Activated CD4-positive, alpha-beta T cell treated with anti-CD3 and anti-CD28 coated beads for 36 hours (primary cell): ENCODE measurements around the gene PLPPR1. TPM values are rescaled to one million over a fixed set of nuclear protein-coding genes. Genes with fewer than 3 reads are reported as not detected.

Source experiments
- ATAC-seq: fragments of 200-7000 bp; cut with Tn5 transposase; one replicate; pipeline ENCODE4 v1.10.0; 2021; ENCODE audit warnings: mild to moderate bottlenecking, moderate library complexity
- CTCF ChIA-PET: fragments of 350-600 bp; sonication (Branson Sonifier 250); formaldehyde crosslinking; loops from one replicate; lab custom pipeline; 2021; ENCODE audit warnings: antibody characterized with exemption; lab: Charles Lee
- POLR2A ChIA-PET: fragments of 350-600 bp; sonication (Branson Sonifier 250); formaldehyde crosslinking; loops from one replicate; lab custom pipeline; 2021; ENCODE audit warnings: antibody characterized with exemption, inconsistent platforms; lab: Charles Lee
- DNase-seq: peaks from one replicate; pipeline ENCODE4 v3.0.0-alpha.2; 2020
- H3K27ac Mint-ChIP-seq: one replicate; pipeline ENCODE4 v1.8.0; 2021; ENCODE audit warnings: mixed read lengths
- H3K27me3 Mint-ChIP-seq: one replicate; pipeline ENCODE4 v1.8.0; 2021; ENCODE audit warnings: mixed read lengths
- H3K36me3 Mint-ChIP-seq: one replicate; pipeline ENCODE4 v1.8.0; 2021; ENCODE audit warnings: low read depth, mixed read lengths
- H3K4me1 Mint-ChIP-seq: one replicate; pipeline ENCODE4 v1.8.0; 2021; ENCODE audit warnings: mixed read lengths
- H3K4me3 Mint-ChIP-seq: one replicate; pipeline ENCODE4 v1.8.0; 2021; ENCODE audit warnings: mild to moderate bottlenecking, moderate library complexity, mixed read lengths
- H3K9me3 Mint-ChIP-seq: one replicate; pipeline ENCODE4 v1.8.0; 2021; ENCODE audit warnings: low read depth, mixed read lengths
- intact Hi-C, 2 experiments: fragments of 100-400 bp; cut with DNase I in 1 of 2; cut with micrococcal nuclease in 1 of 2; formaldehyde crosslinking; loops; one replicate each; pipeline versions ENCODE4 v1.14.2 to v1.15.1; 2022 to 2024; cut with DNase I, micrococcal nuclease
- total RNA-seq, 2 experiments: library from RNA; stranded (reverse); gene quantifications; one replicate each; pipeline ENCODE4 v1.2.3, GENCODE V29; 2021

The PLPPR1 gene
- total RNA-seq, 2 experiments from 2014 or later, result not detected

DNA sequence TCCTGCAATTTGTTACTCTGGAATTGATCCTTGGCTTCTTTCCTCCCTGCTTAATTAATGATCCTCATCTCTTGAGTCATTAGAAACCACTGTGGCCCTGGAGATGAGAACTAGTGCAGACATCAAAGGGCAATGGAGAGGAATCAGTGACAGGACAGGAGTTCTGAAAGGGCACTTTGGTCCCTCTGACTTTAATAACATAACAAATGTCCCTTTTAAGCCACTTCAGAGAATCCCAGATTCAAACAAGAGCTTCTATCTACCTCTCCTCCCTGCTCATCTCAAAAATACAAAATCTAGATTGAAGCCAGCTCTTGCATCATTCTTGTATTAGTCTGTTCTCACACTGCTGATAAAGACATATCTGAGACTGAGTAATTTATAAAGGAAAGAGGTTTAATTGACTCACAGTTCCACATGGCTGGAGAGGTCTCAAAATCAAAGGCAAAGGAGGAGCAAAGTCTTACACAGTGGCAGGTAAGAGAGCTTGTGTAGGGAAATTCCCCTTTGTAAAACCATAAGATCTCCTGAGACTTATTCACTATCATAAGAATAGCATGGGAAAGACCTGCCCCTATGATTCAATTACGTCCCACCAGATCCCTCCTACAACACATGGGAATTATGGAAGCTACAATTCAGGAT lies 139.1 kb downstream of the PLPPR1 start:
- ATAC-seq, result peak; percentile 30
- POLR2A ChIA-PET, result no interaction called here
- CTCF ChIA-PET, result interaction anchor here (0.6 to 1.3 kb wide), 2 partner anchors 11 to 70 kb away, joined by 3 to 4 read pairs; no protein-coding TSS in a partner anchor
- Mint-ChIP-seq H3K27ac (no peak overlapping the region), H3K27me3 (peaks cover under 1% of the 10 kb centered on the region), H3K9me3 (no peaks in the 10 kb centered on the region), H3K36me3 (no peaks in the 10 kb centered on the region), H3K4me1 (no peaks in the 10 kb centered on the region), H3K4me3 (no peak overlapping the region)
- intact Hi-C loops, result no loop called here
- no peak for DNase-seq

DNA sequence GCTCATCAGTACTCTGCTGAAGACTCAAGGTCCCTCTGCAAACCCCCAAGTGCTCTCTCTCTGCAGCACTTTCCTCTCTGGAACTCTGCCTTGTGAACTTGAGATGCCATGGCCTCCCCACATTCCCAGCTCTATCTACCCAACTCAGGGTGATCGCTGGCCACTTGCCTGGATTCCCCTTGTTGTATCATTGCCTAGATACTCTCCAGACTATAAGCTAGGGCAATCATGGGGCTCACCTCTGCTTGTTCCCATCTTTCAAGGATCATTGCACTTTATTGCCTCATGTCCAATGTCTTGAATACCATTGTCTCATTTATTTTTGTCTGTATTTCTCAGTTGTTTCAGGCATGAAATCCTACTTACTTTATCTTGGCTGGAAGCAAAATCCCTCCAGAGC lies 144.1 kb downstream of the PLPPR1 start:
- H3K9me3 Mint-ChIP-seq, result peaks cover 2% of the 10 kb centered on the region
- DNase-seq, result no peak

DNA sequence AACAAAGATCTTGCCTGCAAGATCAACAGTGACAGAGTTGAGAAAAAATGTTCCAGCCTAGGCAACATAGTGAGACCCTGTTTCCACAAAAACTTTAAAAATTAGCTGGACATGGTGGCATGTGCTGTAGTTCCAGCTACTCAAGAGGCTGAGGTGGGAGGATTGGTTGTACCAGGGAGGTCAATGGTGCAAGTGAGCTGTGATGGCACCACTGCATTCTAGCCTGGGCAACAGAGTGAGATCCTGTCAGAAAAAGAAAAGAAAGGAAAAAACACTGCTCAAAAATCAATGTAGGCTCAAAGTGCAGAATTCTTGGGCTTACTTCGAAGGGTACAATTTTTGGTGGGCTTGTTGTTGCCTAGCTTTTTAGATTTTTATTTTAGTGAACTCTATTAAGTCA lies 145.4 kb downstream of the PLPPR1 start:
- POLR2A ChIA-PET, result no interaction called here
- H3K36me3 Mint-ChIP-seq, result no peaks in the 10 kb centered on the region
- H3K27me3 Mint-ChIP-seq, result peaks cover 8% of the 10 kb centered on the region
- H3K9me3 Mint-ChIP-seq, result peaks cover 2% of the 10 kb centered on the region
- intact Hi-C loops, result no loop called here
- no peak overlapping the region for H3K4me3 Mint-ChIP-seq
- ATAC-seq (no peak), DNase-seq (no peak)
- H3K4me1 Mint-ChIP-seq, result no peaks in the 10 kb centered on the region
- CTCF ChIA-PET, result no interaction called here
- no peak overlapping the region for H3K27ac Mint-ChIP-seq

More for the DNA sequence above, 144.1 kb downstream of the PLPPR1 start:
- Mint-ChIP-seq H3K4me1 (no peaks in the 10 kb centered on the region), H3K27me3 (peaks cover 8% of the 10 kb centered on the region), H3K36me3 (no peaks in the 10 kb centered on the region), H3K4me3 (no peak overlapping the region), H3K27ac (no peak overlapping the region)
- CTCF ChIA-PET, result no interaction called here
- POLR2A ChIA-PET, result no interaction called here
- no peak for ATAC-seq
- intact Hi-C loops, result no loop called here

DNA sequence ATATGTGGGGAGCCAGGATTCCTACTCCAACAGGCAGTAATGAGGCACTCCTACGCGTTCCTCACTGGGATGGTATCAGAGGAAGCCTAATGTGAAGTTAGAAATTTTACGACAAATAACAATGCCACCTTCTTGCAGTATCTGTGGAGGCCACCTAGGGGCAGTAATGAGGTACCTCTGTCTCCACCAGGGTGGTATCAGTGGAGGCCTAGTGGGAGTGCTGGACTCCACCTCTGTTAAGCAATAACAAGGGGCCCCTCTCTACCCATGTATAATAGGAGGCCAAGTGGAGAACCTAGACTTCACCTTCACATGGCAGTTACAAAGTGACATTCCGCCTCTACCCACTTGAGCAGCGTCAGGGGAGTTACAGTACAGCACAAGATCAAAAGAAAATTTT lies 147.9 kb downstream of the PLPPR1 start:
- CTCF ChIA-PET, result no interaction called here
- Mint-ChIP-seq H3K9me3 (peaks cover 6% of the 10 kb centered on the region), H3K4me1 (no peaks in the 10 kb centered on the region), H3K36me3 (no peaks in the 10 kb centered on the region), H3K27me3 (peaks cover 8% of the 10 kb centered on the region), H3K4me3 (no peak overlapping the region), H3K27ac (no peak overlapping the region)
- ATAC-seq (no peak), DNase-seq (no peak)
- intact Hi-C loops, result loop anchor here in 1 of 2 experiments (5.0 kb wide), 1 partner anchor 136 kb away; no protein-coding TSS in a partner anchor
- POLR2A ChIA-PET, result no interaction called here

DNA sequence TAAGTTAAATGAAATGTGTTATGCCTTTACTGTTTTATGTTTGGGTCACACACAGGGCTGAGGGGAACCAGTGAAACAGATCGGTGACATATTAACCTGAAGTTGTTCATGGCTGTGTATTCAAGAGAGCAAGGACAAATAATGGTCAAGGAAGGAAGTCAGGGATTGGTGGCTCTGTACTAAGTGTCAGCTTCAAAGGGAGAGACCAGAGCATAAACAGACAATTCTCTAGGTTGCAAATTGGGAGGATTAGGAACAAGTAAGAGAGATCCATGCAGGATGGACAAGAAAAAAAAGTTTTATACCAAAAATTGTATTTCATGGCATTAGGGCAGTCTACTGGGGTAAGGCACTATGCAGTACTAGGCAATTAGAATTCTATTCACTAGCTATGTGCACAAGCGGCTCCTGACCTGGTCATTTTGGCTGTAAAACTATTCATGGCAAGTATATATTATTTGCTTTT lies 156.3 kb downstream of the PLPPR1 start:
- intact Hi-C loops, result no loop called here
- H3K4me3 Mint-ChIP-seq, result no peak overlapping the region
- H3K27me3 Mint-ChIP-seq, result no peaks in the 10 kb centered on the region
- CTCF ChIA-PET, result interaction anchor here (0.7 kb wide), 1 partner anchor 13 kb away, joined by 3 read pairs; no protein-coding TSS in a partner anchor
- POLR2A ChIA-PET, result no interaction called here
- no peaks in the 10 kb centered on the region for H3K36me3 Mint-ChIP-seq
- no peak for DNase-seq
- H3K9me3 Mint-ChIP-seq, result peaks cover 3% of the 10 kb centered on the region
- no peak overlapping the region for H3K27ac Mint-ChIP-seq
- no peaks in the 10 kb centered on the region for H3K4me1 Mint-ChIP-seq
- ATAC-seq, result no peak

DNA sequence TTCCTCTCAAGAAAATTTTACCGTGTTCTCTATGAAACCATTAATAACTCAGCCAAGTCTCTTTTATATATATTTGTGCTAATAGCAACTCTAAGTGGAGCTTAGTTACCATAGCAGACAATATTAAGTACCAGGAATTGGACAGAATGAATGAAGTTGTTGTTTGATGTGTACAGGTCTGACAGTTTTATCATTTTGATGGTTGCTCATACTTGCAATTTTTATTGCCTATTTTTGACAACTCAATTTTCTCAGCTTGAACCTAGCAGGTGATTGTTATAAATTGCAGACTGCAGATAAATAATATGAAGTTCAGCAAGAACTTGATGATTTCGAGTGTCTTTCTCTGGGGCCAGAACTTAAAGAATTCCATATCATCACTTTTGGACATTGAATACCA lies 163.2 kb downstream of the PLPPR1 start:
- Mint-ChIP-seq H3K4me1 (no peaks in the 10 kb centered on the region), H3K9me3 (no peaks in the 10 kb centered on the region), H3K36me3 (no peaks in the 10 kb centered on the region), H3K27me3 (peaks cover 8% of the 10 kb centered on the region), H3K27ac (no peak overlapping the region), H3K4me3 (no peak overlapping the region)
- intact Hi-C loops, result loop anchor here in 1 of 2 experiments (10.0 kb wide), 1 partner anchor 53 kb away; no protein-coding TSS in a partner anchor
- ChIA-PET CTCF (no interaction called here), POLR2A (no interaction called here)
- no peak for ATAC-seq
- no peak for DNase-seq

DNA sequence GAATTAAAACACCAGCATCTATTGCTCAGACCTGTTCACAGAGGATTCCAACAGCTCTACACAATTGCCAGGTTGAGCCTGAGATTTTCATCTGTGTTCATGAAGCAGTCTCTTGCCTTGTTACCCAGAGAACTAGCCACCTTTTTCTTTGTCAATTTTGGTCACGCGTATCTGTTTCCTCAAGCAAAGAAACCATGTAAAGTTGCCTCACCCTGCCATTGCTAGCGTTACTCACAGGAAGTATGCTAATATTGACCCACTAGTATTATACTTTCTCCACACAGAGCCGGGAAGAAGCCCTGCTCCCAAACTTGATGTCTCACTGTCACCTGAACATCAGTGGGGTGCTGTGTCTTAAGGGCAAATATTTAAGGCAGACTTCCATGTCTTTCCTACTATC lies 168.5 kb downstream of the PLPPR1 start:
- no peaks in the 10 kb centered on the region for H3K36me3 Mint-ChIP-seq
- intact Hi-C loops, result loop anchor here in 1 of 2 experiments (10.0 kb wide), 1 partner anchor 48 kb away; no protein-coding TSS in a partner anchor
- ChIA-PET POLR2A (no interaction called here), CTCF (no interaction called here)
- ATAC-seq (no peak), DNase-seq (no peak)
- H3K27ac Mint-ChIP-seq, result no peak overlapping the region
- H3K4me1 Mint-ChIP-seq, result no peaks in the 10 kb centered on the region
- H3K27me3 Mint-ChIP-seq, result no peaks in the 10 kb centered on the region
- H3K4me3 Mint-ChIP-seq, result no peak overlapping the region
- no peaks in the 10 kb centered on the region for H3K9me3 Mint-ChIP-seq

DNA sequence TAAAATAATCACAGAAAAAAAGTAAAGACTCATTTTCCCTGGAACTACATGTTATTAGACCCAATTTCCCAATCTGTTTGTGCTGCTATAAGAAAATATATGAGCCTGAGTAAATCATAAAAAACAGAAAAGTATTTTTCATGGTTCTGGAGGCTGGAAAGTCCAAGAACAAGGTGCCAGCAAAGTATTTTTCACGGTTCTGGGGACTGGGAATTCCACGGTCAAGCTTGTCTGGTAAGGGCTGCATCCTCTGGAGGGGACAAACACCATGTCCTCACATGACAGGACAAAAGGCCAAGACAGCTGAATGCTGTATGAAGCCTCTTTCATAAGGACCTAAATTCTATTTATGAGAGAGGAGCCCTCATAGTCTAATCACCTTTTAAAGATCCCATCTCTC lies 172.3 kb downstream of the PLPPR1 start:
- CTCF ChIA-PET, result no interaction called here
- intact Hi-C loops, result no loop called here

DNA sequence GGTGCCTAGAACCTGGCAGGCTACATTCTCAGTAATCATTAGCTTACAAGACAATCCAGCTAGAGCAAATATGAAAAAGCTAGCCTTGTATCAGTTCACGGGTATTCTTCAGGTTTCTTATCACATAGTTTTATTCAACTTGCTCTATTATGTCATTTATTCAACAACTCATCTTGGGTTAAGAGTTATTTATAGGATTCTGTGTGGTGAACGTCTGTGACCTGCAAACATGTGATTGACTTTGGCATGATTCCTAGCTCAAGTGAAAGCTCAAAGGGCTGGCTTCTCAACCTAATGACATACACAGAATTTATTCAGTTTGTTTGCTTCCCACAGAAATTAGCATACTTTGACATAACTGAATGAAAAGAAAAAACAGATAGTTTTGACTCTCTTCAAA lies 173.1 kb downstream of the PLPPR1 start:
- Mint-ChIP-seq H3K9me3 (no peaks in the 10 kb centered on the region), H3K36me3 (no peaks in the 10 kb centered on the region), H3K4me3 (no peak overlapping the region), H3K27ac (no peak overlapping the region), H3K4me1 (no peaks in the 10 kb centered on the region), H3K27me3 (no peaks in the 10 kb centered on the region)
- ChIA-PET POLR2A (no interaction called here), CTCF (no interaction called here)
- no peak for ATAC-seq
- DNase-seq, result no peak
- intact Hi-C loops, result no loop called here

More for the DNA sequence above, 172.3 kb downstream of the PLPPR1 start:
- ATAC-seq, result no peak
- DNase-seq, result no peak
- Mint-ChIP-seq H3K9me3 (no peaks in the 10 kb centered on the region), H3K36me3 (no peaks in the 10 kb centered on the region), H3K27ac (no peak overlapping the region), H3K27me3 (no peaks in the 10 kb centered on the region), H3K4me3 (no peak overlapping the region), H3K4me1 (no peaks in the 10 kb centered on the region)
- POLR2A ChIA-PET, result no interaction called here

DNA sequence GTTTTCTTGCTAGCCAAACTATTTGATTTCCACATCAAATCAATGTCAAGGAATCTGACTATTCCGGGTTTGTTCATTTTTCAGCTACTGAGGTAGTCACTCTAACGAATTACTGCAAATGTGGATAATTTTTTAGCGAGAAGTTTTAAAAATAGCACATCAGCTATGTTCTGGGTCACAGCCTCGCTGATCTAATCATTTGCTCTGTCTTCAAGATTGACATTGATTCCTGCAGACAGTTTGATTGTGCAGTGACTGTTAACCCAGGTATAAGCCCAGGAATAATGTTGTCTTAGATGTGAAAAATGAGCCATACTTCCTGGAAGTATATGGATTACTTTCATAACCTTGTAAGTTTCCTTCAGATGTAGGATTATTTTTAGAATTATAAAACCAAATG lies 181.1 kb downstream of the PLPPR1 start:
- Mint-ChIP-seq H3K27ac (no peak overlapping the region), H3K27me3 (no peaks in the 10 kb centered on the region), H3K4me3 (no peak overlapping the region), H3K4me1 (no peaks in the 10 kb centered on the region), H3K36me3 (no peaks in the 10 kb centered on the region), H3K9me3 (no peaks in the 10 kb centered on the region)
- intact Hi-C loops, result no loop called here
- no peak for DNase-seq
- no peak for ATAC-seq
- CTCF ChIA-PET, result no interaction called here
- POLR2A ChIA-PET, result interaction anchor here (0.5 kb wide), 1 partner anchor 548 kb away, joined by 7 read pairs; no protein-coding TSS in a partner anchor

DNA sequence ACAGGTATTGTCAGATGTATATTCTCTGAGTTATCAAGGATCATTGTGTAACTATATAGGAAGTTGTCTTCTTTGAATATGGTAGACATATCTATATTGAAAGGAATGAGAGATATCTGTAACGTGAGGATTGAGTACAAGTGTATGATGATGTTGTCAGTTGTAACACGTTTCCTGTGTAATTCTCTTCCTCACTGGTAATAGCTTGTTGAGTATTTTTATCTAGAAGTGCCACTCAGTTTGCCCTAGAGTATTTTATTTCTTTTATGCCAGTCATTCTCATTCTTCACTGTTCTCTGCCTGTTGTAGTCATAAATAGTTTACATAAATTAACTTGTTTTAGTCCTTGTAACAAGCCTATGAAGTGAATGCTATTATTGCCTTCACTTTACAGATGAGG lies 184.1 kb downstream of the PLPPR1 start:
- no peak for ATAC-seq
- CTCF ChIA-PET, result no interaction called here

DNA sequence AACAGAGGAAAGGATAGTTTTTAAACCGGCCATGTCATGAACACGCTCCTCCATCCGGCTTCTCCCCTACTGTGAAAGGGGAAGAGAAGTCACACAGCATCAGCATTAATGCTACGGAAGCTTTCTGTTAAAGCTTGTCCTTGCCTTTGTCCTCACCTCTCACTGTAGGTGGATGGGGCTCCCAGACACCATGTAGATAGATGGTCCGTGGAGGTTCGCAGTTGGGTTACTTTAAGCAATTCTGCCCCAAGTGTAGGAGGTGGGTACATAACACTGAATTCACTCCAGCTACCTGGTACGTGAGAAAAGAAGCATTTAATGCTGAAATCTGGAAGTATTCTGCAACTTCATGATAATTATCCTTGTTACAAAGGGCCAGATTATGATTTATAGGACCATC lies 190.5 kb downstream of the PLPPR1 start:
- ATAC-seq (no peak), DNase-seq (no peak)
- no peaks in the 10 kb centered on the region for H3K4me1 Mint-ChIP-seq
- POLR2A ChIA-PET, result no interaction called here
- intact Hi-C loops, result no loop called here
- H3K27me3 Mint-ChIP-seq, result no peaks in the 10 kb centered on the region
- H3K4me3 Mint-ChIP-seq, result no peak overlapping the region
- H3K36me3 Mint-ChIP-seq, result no peaks in the 10 kb centered on the region
- no peaks in the 10 kb centered on the region for H3K9me3 Mint-ChIP-seq
- CTCF ChIA-PET, result no interaction called here
- no peak overlapping the region for H3K27ac Mint-ChIP-seq

More for the DNA sequence above, 184.1 kb downstream of the PLPPR1 start:
- POLR2A ChIA-PET, result no interaction called here
- no peaks in the 10 kb centered on the region for H3K4me1 Mint-ChIP-seq
- H3K4me3 Mint-ChIP-seq, result no peak overlapping the region
- H3K27me3 Mint-ChIP-seq, result no peaks in the 10 kb centered on the region
- DNase-seq, result no peak
- H3K27ac Mint-ChIP-seq, result no peak overlapping the region
- no peaks in the 10 kb centered on the region for H3K36me3 Mint-ChIP-seq
- no peaks in the 10 kb centered on the region for H3K9me3 Mint-ChIP-seq
- intact Hi-C loops, result no loop called here
